Esophagus mucosa (tissue), 1 donor: ENCODE measurements around the gene OR52N4. TPM values are rescaled to one million over a fixed set of nuclear protein-coding genes. Genes with fewer than 3 reads are reported as not detected.
"Not testable (repeated sequence)": the region's sequence is repeated elsewhere in the genome, so short reads cannot be mapped to it uniquely, and the experiment has no call there.

Experiments used
- ATAC-seq: fragments of 200-7000 bp; cut with Tn5 transposase; one replicate; pipeline ENCODE4 v1.9.1; 2020
- total RNA-seq: library from RNA; stranded (reverse); gene quantifications from one replicate; pipeline ENCODE4 v1.2.4, GENCODE V29; 2023
- donor health status: DM: yes; HTN: yes; CAD: no.

OR52N4 gene
- not detected for total RNA-seq

DNA sequence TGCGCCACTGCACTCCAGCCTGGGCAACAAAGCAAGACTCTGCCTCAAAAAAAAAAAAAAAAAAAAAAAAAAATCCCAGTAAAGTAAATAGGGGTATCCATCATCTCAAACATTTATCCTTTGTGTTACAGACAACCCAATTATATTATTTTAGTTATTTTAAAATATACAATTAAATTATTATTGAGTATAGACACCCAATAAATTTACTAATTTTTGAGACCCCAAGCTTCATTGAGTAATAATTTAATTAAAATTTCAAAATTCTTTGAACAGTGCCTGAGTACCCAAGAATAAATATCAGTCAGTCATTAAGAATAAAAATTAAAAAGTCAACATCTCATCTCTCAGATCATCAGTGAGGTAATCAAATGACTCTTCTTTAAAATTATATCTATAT, at the start of gene OR52N4:
Gene OR52N4 (plus strand): TSS at position 301 of the 400 bp plus-strand sequence. CDS start 498 bp downstream, outside the sequence.
- ATAC-seq: no peak

DNA sequence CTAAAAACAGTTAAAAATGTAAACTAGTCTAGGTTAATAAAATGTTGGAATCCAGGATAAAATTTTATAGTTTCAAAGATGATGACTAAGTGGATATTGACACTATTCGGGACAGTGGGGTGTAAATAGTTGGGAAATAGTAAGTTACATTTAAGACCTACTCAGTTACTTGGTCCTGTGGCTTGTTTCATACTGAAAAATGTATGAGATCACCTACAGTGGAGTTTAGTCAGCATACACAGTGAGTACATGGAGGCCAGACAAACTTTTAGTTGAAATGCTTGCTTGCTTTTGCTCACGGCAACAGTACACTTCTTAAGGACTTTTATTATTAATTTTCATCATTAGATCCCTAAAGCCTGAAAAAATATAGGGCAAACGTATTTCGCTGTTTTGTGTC, 48.4 kb upstream of the OR52N4 start:
- ATAC-seq: no peak

DNA sequence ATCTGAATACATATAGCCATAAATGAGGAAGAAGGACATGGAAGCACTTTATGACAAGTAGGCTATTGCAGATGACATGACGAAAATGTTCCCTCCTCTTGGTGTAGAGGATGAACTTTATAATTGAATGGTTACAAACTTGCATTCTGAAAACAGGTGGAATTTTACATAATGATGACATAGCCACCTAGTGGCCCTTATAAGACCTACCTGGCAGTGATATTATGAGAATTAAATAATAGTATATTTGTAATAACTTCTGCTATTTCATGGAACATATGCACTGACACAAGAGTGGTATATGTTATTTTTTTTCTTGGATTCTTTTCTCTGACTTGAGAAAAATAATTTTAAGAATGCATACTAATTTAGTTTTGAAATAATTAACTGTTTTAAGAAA, 41.5 kb upstream of the OR52N4 start:
- peak; percentile 45 for ATAC-seq

DNA sequence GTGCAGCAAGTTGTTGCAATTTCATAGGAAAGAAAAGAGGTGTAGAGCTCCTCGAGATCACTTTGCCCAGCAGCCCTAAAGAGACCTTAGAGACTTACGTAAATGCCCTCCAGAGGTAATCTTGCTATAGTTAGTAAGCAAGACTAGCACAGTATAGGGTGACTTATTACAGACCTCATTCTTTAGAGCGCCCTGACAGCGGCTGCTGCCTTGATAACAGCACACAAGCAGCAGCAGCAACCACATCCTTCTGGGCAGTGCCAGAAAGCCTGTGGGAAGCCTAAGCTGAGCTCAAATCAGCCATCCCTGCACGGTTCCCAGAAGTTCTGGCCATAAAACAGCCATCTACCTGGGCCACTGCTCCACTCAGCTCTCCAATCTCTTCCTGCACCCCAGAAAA, 40.3 kb upstream of the OR52N4 start:
- ATAC-seq: no peak

- ATAC-seq: not testable (repeated sequence)
Observed at GRCh38 chr11:5716518-5716917, 37.5 kb upstream of the OR52N4 start.

GRCh38 chr11:5719703-5720495, 34.1 kb upstream of the OR52N4 start:
- no peak for ATAC-seq

DNA sequence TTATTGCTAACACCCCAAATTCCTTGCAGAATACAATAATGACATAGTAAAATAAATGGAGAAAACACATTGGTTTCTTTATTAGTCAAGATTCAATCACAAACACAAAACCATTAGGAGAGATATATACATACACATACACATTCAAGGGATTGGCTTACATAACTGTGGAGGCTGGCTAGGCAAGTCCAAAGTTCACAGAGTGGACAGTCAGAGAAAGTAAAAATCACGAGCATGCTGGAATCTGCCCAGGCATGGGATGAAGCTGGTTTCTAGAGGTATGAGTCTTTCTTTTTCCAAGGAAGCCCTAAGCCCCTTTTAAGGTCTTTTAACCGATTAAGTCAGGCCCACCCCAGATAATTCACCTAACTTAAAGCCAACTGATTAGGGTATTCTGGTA, 31.4 kb upstream of the OR52N4 start:
- no peak for ATAC-seq

- ATAC-seq: no peak
Observed at GRCh38 chr11:5726351-5726750, 27.7 kb upstream of the OR52N4 start.

DNA sequence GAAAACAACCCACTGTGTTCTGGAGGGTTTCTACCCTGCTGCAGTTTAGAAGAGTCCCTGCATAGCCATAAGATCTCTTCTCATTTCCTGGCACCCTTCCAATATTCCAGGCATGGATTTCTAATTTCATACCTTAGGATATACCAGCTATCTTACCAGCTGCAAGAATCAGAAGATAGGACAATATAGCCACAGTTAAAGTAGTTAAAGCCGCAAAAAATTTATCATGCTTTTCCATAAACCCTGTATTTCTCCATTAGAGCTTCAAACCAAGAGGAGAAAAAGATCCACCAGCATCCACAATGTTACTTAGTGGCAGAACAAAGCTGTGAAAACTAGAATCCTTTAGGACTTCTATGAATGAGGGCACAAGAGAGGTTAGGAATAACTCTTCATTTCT, 26.4 kb upstream of the OR52N4 start:
- no peak for ATAC-seq

DNA sequence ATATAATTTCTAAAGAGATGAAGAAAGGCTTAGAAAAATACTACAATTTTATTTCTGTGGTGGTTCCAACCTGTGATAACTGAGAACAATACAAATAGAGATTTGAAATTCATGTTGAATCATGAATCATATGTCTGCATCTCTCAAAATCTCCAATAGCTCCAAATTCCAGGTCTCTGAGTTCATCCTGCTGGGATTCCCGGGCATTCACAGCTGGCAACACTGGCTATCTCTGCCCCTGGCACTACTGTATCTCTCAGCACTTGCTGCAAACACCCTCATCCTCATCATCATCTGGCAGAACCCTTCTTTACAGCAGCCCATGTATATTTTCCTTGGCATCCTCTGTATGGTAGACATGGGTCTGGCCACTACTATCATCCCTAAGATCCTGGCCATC, 17.6 kb upstream of the OR52N4 start, which contains the start of gene OR56B1:
Gene OR56B1 (plus strand): TSS at position 53 of the 400 bp plus-strand sequence. CDS start 69 bp downstream, at position 122.
- no peak for ATAC-seq

- ATAC-seq: no peak
Observed at GRCh38 chr11:5737091-5737490, 17.0 kb upstream of the OR52N4 start.

GRCh38 chr11:5737670-5738392, 16.2 kb upstream of the OR52N4 start:
- ATAC-seq: no peak

- no peak for ATAC-seq
Observed at GRCh38 chr11:5738431-5738830, 15.6 kb upstream of the OR52N4 start.

GRCh38 chr11:5746614-5747013, 7.4 kb upstream of the OR52N4 start:
- no peak for ATAC-seq

DNA sequence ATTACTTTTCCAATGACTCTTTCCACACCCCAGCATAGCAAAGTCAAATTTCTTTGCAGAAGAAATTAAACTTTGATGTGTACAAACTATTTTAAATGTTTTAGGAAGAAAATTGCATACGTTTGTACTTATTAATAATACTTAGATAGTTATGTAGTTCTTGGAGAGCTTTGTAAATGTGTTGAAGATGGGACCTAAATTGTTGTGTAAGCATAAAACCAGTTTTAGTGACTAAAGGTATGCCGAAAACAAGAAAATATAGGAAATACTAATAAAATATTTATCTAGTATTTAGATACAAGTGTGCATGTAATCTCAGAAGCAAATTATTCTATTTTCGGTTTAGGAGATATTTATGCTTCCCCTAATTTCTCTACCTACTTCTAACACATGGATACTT, 4.2 kb upstream of the OR52N4 start:
- no peak for ATAC-seq

DNA sequence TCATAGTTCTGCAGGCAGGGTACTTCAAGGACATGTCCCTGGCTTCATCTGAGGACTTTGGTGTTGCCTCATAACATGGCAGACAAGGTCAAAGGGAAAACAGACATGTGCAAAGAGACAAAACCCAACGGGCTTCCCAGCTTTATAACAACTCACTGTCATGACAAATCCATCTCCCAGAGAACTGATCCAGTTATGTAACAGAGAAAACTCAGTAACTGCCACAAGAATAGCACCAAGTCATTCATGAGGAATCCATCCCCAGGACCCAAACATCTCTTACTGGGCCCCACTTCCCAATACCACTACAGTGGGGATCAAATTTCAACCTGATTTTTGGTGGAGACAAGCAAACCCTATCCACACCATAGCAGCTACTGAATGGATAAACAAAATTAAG, 13.0 kb downstream of the OR52N4 start:
- ATAC-seq: no peak

DNA sequence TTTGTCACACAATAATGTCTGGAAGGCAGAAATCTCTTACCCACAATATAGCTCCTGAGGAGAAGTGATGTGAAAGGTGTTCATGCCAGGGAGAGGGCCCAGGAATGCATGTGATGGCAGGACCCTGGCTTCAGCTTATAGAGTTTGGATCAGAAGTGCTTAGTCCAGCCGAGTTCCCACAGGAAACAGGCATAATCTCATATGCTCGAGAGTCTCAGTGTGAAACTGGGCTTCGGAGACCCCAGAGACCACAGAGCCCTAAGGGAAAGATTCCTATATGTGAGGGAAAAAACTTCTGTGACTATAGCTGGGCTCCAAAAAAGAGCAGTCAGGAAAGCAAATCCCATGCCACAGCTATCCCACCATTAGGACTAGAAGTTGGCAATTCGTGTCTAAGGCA, 29.2 kb downstream of the OR52N4 start, which contains the start of gene OR52N5:
Gene OR52N5 (minus strand): TSS at position 101 of the 400 bp plus-strand sequence. CDS start 4,721 bp downstream, outside the sequence.
- no peak for ATAC-seq

- ATAC-seq: no peak
Observed at GRCh38 chr11:5791165-5791564, 37.1 kb downstream of the OR52N4 start, which contains the start of gene OR52N1. Gene OR52N1 (minus strand): TSS chr11:5791265. CDS start chr11:5788816, 2,449 bp downstream.

DNA sequence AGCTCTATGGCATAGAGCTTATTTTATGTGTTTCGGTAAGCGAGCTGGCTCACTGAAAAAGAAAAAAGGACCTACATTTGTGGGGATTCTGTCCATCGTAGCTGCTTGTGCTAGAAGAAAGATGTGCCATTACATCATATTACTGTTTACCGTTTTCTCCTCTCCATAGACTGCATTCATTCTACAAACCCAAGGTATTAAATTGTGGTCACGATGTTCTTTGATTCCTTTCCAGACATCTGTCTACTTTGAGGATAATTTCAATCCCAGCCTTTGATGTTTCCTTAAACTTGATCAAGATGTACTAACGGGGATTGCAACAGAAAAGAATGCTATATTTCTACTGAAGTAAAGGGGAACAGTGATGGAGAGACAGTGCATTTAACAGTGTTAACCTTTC, 42.5 kb downstream of the OR52N4 start:
- no peak for ATAC-seq

GRCh38 chr11:5803982-5804381, 49.9 kb downstream of the OR52N4 start:
- no peak for ATAC-seq
